ENCODE data around the gene PARD6G.

Gene PARD6G

GRCh38 chr18:80189531-80189865 is 57.8 kb downstream of the PARD6G start:
- no peak for DNase-seq

DNA sequence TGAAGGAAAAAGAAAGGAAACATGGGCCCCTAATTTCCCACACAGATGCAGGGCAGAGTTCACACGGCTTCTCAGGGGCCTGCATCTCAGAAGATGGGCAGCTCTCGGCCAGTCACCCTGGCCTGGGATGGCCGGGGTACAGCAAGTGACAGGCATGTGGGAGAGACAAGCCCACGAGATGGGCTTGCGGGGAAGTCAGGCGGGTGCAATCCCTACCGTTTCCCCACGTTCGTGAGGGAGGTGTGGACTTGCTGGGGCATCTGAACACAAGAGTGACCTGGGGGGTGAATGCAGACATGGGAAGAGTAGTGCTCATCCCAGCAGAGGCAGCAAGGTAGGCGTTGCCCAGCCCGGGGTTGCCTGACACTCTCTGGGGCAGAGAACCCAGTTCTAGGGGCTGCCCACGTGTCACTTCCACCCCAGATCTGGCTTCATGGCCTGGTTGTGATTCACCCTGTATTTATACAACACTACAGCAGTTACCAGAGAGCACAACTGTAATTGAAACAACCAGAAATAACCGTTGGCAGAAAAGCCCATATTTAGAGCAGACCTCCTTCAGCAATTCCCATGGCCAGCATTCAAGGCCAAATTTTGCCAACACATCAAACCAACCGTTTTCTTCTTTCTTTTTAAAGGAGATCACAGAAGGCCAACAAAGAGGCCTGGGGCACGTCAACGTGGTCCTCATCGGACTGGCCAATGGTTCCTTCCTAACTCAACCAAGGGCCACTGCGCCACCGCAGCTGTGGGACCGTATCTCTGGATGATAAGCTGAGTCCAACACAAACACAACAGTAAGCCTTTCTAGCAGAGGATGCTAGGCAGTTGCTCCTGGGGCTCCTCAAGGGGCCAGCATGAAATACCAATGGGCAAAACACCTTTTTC is 58.4 kb downstream of the PARD6G start:
- DNase-seq = no peak

GRCh38 chr18:80187956-80188642 is 59.2 kb downstream of the PARD6G start:
- no peak for DNase-seq

DNA sequence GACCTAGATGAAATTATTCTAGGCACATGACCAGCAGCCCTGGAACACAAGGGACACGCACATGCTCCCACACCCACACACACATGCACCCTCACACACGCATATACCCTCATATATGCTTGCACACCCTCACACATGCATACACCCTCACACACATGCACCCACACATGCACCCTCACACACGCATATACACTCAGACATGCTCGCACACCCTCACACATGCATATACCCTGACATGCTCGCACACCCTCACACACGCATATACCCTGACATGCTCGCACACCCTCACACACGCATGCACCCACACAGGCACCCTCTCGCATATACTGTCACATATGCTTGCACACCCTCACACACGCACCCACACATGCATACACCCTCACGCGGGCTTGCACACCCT is 61.8 kb downstream of the PARD6G start:
- no peak for DNase-seq

- no peak for DNase-seq
These were observed 63.0 kb downstream of the PARD6G start for GRCh38 chr18:80184243-80184772.

- DNase-seq = no peak
These were observed 63.9 kb downstream of the PARD6G start for GRCh38 chr18:80183273-80184050.

- DNase-seq = no peak
These were observed 64.5 kb downstream of the PARD6G start for GRCh38 chr18:80182855-80183254.

DNA sequence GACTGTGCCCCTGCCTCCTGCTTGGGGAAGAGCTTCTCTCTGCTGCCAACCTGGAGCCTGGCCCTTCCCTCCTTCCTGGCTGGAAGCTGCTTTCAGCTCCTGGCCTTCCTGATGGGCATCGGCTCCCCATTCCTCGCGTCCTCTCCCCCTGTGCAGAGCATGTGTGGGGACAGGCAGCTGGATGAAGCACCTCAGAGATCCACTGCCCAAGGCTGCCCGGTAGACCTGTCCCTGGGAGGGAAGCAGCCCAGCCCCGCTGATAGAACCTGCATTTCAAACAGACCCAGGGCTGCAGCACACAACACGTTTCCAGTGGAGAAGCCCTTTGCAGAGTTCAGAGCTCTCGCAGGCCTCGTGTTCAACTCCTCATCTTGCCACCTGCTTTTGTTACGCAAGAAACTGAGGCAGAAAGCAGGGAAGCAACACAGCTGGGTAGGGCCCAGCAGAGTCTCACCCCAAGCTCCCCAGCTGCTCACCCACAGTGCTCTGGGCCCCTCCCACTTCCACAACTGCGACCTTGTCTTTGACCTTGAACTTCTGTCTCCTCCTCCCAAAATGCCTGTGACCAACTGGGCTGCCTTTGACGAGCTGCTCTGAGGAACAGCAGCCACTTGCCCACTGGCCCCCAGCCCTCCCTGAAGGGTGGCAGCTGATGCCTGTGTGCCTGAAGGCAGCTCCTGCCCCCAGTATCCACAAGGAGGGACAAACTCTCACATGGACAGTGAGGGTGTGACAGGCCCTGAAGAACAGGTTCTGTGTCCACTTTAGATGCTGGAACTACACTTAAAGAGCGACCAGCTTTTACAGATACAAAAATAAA is 65.5 kb downstream of the PARD6G start:
- DNase-seq = no peak

- DNase-seq = no peak
These were observed 66.3 kb downstream of the PARD6G start for GRCh38 chr18:80180778-80181564.

- DNase-seq = no peak
These were observed 67.3 kb downstream of the PARD6G start for GRCh38 chr18:80179857-80180558.

DNA sequence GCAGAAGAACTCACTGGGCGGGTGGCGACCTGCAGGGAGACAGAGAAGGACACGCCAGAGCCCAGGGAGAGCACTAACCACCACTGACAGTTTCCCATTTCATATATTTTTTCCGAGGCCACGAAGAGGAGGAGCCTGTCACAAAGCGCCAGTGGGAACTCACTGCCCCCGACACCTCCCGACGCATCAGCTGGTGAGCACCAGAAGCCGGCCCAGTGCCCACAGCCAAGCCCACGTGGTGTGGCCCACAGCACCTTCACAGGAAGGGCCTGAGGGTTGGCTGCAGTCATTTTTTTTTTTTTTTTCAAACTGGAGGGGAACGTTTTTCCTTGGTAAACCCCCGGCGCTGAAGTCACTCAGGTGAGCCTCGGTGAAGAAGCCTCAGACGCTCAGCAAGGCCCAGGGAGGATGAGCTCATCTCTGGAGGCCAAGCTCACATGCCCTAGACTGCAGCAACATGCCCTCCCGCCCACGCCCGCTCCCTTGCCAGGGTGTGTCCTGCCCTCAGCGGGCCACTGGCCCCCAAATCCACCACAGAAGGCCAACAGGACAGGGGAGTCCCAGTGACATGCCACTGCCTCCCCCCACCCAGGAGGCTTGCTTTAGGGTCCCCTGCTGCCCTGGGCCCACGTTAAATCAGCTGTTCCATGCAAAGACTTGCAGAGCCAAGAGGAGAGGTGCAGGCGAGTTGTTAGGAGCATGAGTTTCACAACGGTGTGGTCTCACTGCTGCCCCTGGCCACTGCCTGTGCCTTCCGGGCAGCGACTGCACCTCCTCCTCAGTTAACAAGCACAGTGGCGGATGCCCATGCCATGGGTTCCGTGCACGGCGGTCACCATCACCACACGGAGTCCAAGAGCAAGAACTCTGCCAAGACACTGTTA is 68.1 kb downstream of the PARD6G start:
- DNase-seq = no peak

- no peak for DNase-seq
These were observed 70.2 kb downstream of the PARD6G start for GRCh38 chr18:80177128-80177527.

- DNase-seq = no peak
These were observed 70.8 kb downstream of the PARD6G start for GRCh38 chr18:80176334-80177073.

- peak; percentile 21 for DNase-seq
These were observed 71.7 kb downstream of the PARD6G start for GRCh38 chr18:80175451-80176204.

DNA sequence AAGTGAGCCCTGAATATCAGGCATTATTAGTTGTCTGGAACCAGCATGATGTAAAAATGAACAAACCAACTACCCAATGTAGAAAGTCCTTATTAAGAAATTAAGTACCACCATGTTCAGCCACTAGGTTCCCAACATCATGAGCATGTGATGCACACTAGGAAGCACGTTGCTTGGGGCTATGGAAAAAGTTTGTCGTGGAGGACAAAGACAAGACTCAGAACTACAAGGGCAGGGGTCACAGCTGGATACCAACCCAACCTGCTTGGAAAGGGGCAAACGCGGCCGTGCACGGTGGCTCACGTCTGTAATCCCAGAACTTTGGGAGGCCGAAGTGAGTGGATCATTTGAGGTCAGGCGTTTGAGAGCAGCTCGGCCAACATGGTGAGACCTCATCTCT is 74.3 kb downstream of the PARD6G start:
- no peak for DNase-seq

GRCh38 chr18:80172056-80172455 is 75.3 kb downstream of the PARD6G start:
- DNase-seq = no peak

GRCh38 chr18:80171054-80171872 is 76.1 kb downstream of the PARD6G start:
- DNase-seq = peak; percentile 49

Measured in activated CD4-positive, alpha-beta T cell treated with anti-CD3 and anti-CD28 coated beads, Interleukin-2, amount 50 U/mL, for 1 hour (primary cell).